Retinal pigment epithelial cell (primary cell): ENCODE measurements around the gene MAK.
"Not testable (repeated sequence)": the region's sequence is repeated elsewhere in the genome, so short reads cannot be mapped to it uniquely, and the experiment has no call there.

Experiments used
- DNase-seq: peaks from one replicate; pipeline ENCODE4 v3.0.0-alpha.2; 2010; ENCODE audit warnings: low read depth
- H3K4me3 ChIP-seq: 2 replicates; pipeline ENCODE4 v1.5.1; 2011; ENCODE audit warnings: mild to moderate bottlenecking, low read length, control low read depth, moderate library complexity
- TF ChIP-seq, protein P1 (sequence below): conservative IDR thresholded peaks from 2 replicates; pipeline ENCODE4 v1.5.1; 2011; ENCODE audit warnings: low read depth, low read length, control low read depth, inconsistent platforms

MAK gene

GRCh38 chr6:10749734-10750133 lies 88.6 kb downstream of the MAK start:
- TF ChIP-seq, protein P1, sequence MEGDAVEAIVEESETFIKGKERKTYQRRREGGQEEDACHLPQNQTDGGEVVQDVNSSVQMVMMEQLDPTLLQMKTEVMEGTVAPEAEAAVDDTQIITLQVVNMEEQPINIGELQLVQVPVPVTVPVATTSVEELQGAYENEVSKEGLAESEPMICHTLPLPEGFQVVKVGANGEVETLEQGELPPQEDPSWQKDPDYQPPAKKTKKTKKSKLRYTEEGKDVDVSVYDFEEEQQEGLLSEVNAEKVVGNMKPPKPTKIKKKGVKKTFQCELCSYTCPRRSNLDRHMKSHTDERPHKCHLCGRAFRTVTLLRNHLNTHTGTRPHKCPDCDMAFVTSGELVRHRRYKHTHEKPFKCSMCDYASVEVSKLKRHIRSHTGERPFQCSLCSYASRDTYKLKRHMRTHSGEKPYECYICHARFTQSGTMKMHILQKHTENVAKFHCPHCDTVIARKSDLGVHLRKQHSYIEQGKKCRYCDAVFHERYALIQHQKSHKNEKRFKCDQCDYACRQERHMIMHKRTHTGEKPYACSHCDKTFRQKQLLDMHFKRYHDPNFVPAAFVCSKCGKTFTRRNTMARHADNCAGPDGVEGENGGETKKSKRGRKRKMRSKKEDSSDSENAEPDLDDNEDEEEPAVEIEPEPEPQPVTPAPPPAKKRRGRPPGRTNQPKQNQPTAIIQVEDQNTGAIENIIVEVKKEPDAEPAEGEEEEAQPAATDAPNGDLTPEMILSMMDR = no peak
- no peak overlapping the region for H3K4me3 ChIP-seq
- DNase-seq = no peak

DNA sequence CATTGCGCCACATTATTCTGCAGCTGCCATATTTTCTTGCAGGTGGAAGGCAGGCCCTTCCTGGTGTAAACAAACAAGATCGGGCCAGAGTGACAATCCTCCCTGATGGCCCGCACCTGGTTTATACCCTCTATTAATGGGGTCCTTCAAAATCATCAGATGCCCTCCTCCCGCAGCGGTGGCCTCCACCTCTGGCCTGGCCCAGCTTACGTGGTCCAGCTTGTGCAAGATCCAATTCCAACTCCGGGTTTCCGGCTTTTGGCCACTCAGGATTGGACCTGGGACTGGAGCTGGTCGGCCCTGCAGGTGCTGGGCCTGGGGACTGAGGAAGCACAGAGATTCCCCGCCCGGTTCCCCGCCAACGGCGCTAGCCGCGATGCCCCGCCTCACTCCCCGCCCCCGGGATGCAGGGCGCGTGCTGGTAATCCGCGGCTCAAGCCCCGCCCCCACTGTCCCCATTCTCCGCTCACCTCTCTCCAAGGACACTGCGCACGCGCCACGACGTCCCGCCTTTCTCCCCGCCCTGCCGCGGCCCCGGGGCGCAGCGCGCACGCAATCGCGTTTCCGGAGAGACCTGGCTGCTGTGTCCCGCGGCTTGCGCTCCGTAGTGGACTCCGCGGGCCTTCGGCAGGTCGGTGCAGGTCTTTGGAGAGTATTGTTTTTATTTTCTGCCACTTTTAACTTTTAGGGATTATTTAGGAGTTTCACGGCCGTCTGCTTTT lies 90.9 kb downstream of the MAK start, which contains the start of gene TMEM14B:
Gene TMEM14B (plus strand): TSS at position 555 of the 722 bp plus-strand sequence. CDS start 1,441 bp downstream, outside the sequence.
- peak within 1 kb of the TSS; percentile 92 for H3K4me3 ChIP-seq
- DNase-seq = peak; percentile 75
- TF ChIP-seq, protein P1 = no peak

GRCh38 chr6:10746915-10747250 lies 91.5 kb downstream of the MAK start:
- TF ChIP-seq, protein P1 = no peak
- no peak for DNase-seq
- peak overlapping the region; percentile 92 for H3K4me3 ChIP-seq

DNA sequence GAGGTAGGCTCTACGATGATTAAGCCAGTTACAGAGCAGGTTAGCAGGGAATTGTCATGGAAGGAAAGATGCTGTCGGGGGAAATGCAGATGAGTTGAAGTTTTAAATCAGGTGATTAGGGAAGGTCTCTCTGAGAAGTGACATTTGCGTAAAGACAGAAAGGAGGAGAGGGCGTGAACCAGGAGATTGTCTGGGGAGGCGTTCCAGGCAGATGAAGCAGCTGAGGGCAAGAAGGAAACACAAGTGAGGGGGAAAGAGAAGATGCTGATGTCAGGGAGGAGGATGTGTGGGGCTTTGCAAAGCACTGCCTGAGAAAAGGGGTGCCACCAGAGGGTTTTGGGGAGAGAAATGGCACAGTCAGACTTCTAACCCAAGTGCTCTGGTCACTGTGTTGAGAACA lies 93.2 kb downstream of the MAK start:
- H3K4me3 ChIP-seq = no peak overlapping the region
- no peak for DNase-seq
- TF ChIP-seq, protein P1 = no peak

DNA sequence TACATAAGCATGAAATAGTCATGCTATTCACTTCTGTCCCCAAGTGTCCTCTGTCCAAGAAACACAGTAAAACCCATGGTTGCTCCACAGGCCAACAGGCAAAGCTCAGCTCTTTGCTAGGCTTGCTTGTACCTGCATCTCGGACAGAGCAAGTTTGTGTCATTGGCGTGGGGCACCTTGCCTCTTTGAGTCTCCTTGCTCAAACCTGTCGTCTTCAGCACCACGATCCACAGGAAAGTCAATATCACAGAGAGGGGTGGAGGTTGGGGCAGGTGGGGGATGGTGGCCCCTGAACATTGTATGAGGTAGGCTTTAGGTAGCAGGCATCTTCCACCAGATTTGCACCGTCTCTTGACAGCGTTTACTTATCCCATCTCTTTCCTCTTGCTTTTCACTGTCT lies 94.8 kb downstream of the MAK start:
- no peak for DNase-seq
- no peak overlapping the region for H3K4me3 ChIP-seq
- TF ChIP-seq, protein P1 = no peak

DNA sequence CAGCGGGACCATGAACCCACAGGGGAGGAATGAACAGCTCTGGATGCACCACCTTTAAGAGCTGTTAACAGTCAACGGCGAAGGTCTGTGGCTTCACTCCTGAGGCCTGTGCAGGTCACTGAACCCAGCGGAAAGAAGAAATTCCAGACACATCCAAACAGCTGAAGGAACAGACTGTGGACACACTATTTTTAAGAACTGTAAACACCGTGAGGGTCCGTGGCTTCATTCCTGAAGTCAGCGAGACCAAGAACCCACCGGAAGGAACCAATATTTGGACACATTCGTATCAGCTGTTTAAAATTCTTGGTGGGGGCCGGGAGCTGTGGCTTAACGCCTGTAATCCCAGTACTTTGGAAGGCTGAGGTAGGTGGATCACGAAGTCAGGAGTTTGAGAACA lies 96.1 kb downstream of the MAK start:
- no peak overlapping the region for H3K4me3 ChIP-seq
- TF ChIP-seq, protein P1 = no peak
- DNase-seq = no peak

DNA sequence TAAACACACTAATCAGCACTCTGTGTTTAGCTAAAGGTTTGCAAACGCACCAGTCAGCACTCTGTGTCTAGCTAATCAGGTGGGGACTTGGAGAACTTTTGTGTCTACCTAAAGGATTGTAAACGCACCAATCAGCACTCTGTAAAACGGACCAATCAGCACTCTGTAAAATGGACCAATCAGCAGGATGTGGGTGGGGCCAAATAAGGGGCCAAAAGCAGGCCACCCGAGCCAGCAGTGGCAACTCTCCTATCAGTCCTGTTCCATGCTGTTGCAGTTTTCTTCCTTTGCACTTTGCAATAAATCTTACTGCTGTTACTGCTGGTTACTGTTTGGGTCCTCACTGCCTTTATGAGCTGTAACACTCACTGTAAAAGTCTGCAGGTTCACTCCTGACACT lies 96.7 kb downstream of the MAK start:
- H3K4me3 ChIP-seq, DNase-seq: not testable (repeated sequence)

- DNase-seq = no peak
- no peak overlapping the region for H3K4me3 ChIP-seq
- TF ChIP-seq, protein P1 = no peak
Measured at GRCh38 chr6:10740061-10740460, 98.3 kb downstream of the MAK start.
